Right ventricle myocardium superior (tissue), 1 donor: ENCODE measurements around the gene TNNI3. TPM values are rescaled to one million over a fixed set of nuclear protein-coding genes. Genes with fewer than 3 reads are reported as not detected.
A peak's percentile ranks its signal among the peaks of the same experiment; 100 is the strongest.
"Not testable (repeated sequence)": the region's sequence is repeated elsewhere in the genome, so short reads cannot be mapped to it uniquely, and the experiment has no call there.

Experiments
- ATAC-seq: fragments of 200-7000 bp; cut with Tn5 transposase; one replicate; pipeline ENCODE4 v1.9.1; 2020; ENCODE audit warnings: mild to moderate bottlenecking; ENCODE audit not compliant: poor library complexity
- DNase-seq: peaks from one replicate; pipeline ENCODE4 v3.0.0-alpha.2; 2020
- intact Hi-C: fragments of 100-400 bp; cut with DNase I; formaldehyde crosslinking; loops from one replicate; pipeline ENCODE4 v1.11.2; 2022
- long read RNA-seq: library from polyadenylated mRNA; unstranded; transcript quantifications from one replicate; pipeline ENCODE4 v2.0.0, GENCODE V29; 2021
- total RNA-seq: library from RNA; stranded (reverse); fragmentation: NEBNext Ultra II Directional; extraction: Animal tissue kit (Norgen Biotek cat#: 25700); gene quantifications from one replicate; pipeline ENCODE4 v1.2.1, GENCODE V29; 2021
- donor health status: DM: no; HTN: yes; CAD: no; lungs with severe emphysema.

TNNI3 gene
- total RNA-seq = 4,564 TPM
- long read RNA-seq, transcript TNNI3-202 (4 exons, 699 nt) = major isoform, 19 of 84 reads
- long read RNA-seq, transcript TNNI3-208 (2 exons, 525 nt) = minor isoform, 14 of 84 reads
- long read RNA-seq, partial matches to known transcripts = 19 of 84 reads
- long read RNA-seq, other reads (novel, unspliced or antisense) = 29 of 84 reads

DNA sequence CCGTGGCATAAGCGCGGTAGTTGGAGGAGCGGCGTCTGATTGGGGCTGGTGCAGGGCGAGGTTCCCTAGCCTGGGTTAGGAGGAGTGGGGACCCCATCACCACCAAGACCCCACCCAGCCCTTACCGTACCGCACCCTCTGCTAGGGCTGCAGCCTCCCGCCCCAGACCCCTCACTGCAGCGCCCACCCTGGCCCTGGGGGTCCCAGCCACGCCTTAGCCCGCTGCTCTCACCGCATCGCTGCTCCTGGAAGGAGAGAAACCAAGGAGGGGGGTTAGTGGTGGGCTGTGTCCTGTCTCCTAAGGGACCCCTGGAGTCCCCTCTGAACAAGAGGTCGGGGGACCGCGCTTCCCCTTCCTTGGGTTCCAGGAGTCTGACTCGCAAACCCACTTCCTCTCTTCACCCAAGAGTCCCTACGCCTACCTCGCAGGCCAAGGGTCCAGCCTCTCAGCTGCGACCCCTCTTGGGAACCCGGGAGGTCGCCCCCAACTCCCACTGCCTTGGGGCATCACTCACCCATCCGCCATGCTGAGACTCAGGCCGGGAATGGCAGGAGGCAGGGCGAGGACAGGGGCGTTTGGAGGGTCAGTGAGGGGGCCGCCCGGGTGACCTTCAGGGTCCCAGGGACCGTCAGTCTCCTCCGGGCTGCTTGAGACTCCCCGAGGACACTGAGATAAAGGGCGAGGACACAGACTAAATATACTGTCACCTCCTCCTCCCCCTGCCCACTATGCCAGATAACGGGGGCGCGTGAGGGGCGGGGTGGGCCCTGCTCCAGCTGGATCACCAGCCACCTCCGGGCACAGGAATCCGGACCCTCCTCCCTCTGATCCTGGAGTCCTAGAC lies at the start of gene TNNI3:
Gene TNNI3 (minus strand): TSS at position 669 of the 845 bp plus-strand sequence. CDS start 143 bp downstream, at position 526.
- DNase-seq = peak; percentile 76
- intact Hi-C loops = no loop called here
- ATAC-seq = peak; percentile 55

DNA sequence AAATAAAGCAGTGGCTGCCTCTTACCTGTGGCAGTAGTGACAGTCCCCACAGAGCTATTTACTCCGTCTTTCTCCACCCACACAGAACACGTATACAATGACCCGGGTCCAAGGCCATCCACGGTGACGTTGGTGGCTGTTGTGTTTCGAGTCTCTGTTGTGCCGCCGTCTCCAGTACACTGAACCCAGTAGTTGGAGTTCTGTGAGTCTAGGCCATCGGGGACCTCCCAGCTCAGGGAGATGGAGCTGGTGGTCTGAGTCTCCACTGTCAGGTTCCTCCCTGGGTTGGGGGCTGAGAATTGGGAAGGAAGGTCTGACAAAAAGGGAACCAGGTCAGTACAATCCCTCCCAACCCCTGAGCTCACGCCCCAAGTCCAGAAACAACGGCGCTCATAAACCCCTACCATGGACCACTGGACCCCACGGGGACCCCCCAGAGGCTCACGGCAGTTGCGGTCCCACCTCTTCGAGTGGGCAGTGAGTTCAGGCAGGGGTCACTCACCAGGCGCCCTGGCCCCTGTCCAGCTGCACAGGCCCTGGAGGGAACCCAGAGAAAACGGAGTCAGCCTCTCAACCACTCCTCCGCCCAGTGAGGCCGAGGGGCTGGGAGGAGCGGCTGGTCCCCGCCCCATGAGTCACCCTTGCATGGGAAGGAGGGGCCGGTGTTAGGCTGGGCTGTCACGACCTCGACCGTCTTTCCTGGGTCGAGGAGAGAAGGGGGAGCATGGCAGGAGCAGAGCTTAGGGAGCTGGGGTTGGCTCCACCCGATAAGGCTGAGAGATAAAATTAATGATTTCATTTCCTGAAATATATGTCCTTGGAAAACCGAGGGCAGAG lies 49.4 kb upstream of the TNNI3 start:
- DNase-seq (peak; percentile 83), ATAC-seq (peak; percentile 96)
- intact Hi-C loops = no loop called here

DNA sequence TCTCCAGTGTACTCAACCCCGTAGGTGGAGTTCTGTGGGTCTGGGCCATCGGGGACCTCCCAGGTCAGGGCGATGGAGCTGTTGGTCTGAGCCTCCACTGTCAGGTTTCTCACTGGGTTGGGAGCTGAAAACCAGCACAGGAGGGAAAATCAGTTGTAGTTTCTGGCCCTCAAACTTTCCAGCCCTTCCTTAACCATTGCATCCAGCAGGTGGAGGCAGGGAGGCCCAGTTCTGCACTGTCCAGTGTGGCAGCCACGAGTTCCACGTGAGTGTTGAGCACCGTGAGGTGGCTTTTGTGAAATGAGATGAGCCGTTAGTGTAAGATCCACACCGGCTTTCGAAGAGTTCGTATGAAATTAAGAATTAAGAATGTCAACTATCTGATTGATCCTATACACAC lies 44.7 kb upstream of the TNNI3 start:
- ATAC-seq, intact Hi-C loops, DNase-seq: not testable (repeated sequence)

DNA sequence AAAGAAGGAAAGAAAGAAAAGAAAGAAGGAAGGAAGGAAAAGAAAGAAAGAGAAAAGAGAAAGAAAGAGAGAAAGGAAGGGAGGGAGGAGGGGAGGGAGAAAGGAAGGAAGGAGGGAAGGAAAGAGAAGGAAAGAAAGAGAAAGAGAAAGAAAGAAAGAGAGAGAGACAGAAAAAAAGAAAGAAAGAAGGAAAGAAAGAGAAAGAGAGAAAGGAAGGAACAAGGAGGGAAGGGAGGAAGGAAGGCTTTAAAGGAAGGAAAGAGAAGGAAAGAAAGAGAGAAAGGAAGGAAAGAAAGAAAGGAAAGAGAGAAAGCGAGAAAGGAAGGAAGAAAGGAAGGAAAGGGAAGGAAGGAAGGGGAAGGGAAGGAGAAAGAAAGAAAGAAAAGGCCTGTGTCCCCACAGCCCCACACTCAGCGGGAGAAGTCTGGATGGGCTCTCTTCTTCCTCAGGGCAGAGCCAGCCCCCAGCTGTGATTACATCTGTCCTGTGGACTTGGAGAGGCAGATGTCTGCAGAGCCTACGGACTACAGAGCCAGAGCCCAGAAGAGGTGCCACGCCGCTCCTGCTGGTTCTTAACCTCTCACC lies 42.2 kb upstream of the TNNI3 start:
- ATAC-seq (no peak), DNase-seq (no peak)
- intact Hi-C loops = no loop called here

DNA sequence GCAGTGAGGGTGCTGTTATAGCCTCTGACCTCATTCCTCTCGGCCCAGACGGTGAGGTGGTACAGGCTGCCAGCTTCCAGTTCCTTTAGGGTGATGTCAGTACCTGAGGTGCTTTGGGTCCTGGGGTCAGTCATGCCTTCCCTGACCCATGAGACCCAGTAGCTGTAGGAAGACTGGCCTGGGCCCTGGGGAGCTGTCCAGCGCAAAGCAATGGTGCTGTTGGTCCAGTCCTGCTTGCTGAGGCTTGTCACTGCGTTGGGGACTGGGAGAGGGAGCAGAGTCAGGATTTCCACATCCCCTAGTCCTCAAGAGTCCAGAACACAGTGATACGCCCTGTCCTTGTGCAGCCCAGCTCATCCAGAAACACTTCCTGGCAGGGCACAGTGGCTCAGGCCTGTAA lies 41.1 kb upstream of the TNNI3 start:
- DNase-seq (no peak), ATAC-seq (no peak)
- intact Hi-C loops = no loop called here

DNA sequence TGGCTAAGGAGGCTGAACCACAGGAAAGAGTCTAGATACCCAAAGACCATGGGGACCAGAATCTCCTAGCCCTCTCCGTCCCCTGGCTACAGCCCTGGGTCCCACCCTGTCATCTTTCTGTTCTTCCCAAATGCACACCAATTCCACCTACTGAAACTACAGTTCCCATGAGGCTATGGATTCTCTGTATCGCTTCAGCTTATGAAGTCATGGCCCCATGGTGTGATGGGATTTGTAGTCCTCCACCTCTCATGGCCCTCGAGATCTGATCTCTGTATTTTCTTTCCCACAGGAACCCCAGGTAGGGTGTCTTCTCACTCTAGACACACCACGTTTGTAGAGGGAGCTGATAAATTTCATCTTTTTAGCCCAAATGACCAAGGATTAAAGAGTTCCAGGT lies 40.0 kb upstream of the TNNI3 start:
- no peak for ATAC-seq
- DNase-seq = no peak
- intact Hi-C loops = no loop called here

DNA sequence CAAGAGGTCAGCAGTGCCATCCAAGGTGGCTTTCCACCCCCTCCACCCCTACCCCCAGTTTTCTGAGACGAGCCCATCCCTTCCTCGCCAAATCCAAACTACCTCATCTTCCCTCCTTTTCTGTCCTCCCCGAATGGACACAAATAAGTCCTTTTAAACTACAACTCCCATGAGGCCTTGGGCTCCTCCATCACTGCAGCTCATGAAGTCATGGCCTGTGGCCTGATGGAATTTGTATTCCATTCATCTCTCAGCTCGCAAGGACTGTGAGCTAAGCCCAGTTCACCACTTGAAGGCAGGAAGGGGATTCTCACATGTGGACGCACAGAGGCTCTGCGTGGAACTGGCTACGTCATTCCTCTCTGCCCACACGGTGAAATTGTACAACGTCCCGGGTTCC lies 39.3 kb upstream of the TNNI3 start:
- intact Hi-C loops = no loop called here
- ATAC-seq = no peak
- DNase-seq = no peak

DNA sequence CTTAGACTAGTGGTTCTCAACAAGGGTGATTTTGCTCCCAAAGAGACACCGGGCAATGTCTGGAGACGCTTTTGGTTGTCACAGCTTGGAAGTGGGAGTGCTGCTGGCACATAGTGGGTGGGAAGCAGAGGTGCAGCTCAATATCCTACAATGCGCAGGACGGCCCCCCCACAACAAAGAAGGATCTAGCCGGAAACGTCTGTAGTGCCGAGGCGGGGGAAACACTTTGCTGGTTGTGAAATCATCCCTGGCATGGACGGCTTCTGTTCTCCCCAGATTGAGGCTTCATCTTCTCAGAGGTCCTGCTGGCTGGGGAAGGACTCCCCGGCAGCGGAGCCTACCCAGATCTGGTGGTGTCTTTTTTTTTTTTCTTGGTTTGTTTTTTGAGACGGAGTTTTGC lies 35.9 kb upstream of the TNNI3 start:
- no peak for ATAC-seq
- intact Hi-C loops = no loop called here
- DNase-seq = no peak

DNA sequence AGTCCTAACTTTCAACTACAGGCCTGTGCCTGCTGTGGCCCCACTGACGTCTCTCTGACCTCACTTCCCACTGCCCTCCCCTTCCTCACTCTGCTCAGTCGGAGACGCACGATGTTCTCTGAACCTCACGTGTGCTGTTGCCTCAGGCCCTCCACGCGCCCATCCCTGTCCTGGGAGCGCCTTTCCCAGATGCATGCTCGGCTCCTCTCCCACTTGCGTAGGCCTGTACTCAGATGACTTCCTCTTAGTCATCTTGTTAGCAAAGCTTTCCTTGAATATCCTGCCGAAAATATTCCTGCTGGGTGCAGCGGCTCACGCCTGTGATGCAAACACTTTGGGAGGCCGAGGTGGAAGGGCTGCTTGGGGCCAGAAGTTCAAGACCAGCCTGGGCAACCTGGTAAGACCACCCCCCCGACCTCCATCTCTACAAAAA lies 31.9 kb upstream of the TNNI3 start:
- ATAC-seq = no peak
- intact Hi-C loops = no loop called here
- no peak for DNase-seq

DNA sequence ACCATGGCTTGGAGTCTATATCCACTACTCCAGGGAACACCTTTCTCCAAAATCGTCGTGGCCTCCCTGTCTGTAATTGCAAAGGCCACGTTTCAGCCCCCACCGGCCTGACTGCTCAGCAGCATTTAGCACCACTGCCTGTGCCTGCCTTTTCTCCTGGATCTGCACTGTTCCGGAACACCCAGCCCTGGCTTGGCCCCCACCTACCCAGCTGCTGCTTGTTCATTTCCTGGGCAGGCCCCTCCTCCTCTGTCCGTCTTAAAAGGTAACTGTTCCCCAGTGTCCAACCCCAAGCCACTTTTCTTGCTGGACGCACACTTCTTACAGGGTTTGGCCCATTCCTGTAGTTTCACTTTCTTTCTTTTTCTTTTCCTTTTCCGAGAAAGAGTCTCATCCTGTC lies 31.1 kb upstream of the TNNI3 start:
- ATAC-seq (no peak), DNase-seq (no peak)
- intact Hi-C loops = no loop called here

DNA sequence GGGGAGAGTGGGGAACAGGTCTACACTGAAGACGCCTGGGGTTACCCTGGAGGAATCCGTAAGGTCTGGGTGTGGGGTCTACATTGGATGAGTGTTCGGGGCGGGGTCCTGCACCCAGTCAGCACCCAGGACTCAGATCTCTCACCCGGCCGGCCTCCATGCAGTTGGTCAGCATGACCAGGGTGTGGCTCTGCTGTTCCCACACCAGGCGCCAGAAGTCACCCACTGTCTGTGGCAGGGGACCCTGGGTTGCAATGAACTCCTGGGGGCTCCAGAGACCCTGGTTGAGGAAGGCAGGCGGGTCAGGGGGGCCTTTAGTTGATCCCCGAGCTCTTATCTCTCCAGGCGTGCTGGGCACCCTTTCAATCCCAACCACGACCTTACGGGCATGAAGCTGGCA lies 28.5 kb upstream of the TNNI3 start:
- intact Hi-C loops = no loop called here
- DNase-seq (no peak), ATAC-seq (no peak)

DNA sequence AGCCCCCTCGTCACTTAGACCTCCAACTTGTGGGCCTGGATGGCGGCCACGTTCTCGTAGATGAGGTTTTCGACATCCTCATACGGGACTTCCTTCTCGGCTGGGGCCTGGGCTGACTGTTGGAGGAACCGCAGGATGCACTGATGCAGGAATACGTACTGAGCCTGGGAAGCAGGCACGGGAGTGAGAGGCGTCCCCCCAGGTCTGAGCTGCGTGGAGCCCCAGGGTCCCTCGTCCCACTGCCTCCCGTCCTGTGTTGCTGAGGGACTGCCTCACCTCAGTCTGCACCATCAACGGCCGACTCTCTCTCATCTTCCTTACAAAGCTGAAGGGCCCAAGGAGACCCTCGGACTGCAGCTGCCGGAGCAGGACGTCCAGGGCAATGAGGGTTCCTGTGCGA lies 24.2 kb upstream of the TNNI3 start:
- intact Hi-C loops = no loop called here
- DNase-seq (no peak), ATAC-seq (no peak)

DNA sequence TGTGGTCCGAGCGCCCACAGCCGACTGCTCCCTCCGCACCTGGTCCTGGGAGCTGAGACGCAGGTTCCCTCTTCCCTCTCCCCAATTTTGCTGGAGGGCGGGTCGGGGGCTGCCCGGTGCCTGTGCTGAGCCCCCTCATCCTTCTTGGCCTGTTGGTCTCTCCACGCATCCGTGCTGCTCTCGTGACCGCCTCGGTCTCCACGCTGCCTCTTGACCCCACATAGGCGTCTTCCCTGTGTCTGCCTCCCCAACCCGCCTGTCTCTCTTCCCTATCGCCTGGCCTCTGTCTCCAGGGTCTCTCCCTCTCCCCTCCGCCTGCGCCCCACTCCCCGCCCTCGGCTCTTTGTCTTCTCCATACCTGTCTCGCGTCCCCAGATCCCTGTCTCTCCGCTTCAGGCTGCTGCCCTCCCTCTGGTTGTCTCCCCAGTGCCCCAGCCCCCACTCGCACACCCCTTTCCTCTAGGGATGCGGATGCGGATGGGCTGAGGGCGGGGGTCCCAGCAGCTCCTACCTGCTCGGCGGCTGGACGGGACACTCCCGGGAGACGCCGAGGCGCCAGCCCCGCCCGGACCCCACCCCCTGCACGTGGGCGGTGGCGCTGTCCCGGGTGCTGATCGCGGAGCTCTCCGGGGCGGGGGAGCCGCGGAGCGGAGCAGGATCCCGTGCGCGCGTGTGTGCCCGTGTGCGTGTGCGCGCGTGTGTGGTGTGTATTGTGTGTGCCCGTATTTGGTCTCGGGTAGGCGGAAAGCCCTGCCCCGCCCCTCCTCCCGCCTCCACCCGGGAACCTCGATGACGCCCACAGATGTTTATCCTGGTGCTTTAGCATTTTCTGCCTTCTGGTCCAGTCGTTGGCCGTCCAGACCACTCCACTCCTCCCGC lies 22.3 kb upstream of the TNNI3 start, which contains the start of gene SYT5:
Gene SYT5 (minus strand): TSS at position 684 of the 879 bp plus-strand sequence. CDS start 1,248 bp downstream, outside the sequence.
- DNase-seq (no peak), ATAC-seq (peak; percentile 87)
- intact Hi-C loops = no loop called here

DNA sequence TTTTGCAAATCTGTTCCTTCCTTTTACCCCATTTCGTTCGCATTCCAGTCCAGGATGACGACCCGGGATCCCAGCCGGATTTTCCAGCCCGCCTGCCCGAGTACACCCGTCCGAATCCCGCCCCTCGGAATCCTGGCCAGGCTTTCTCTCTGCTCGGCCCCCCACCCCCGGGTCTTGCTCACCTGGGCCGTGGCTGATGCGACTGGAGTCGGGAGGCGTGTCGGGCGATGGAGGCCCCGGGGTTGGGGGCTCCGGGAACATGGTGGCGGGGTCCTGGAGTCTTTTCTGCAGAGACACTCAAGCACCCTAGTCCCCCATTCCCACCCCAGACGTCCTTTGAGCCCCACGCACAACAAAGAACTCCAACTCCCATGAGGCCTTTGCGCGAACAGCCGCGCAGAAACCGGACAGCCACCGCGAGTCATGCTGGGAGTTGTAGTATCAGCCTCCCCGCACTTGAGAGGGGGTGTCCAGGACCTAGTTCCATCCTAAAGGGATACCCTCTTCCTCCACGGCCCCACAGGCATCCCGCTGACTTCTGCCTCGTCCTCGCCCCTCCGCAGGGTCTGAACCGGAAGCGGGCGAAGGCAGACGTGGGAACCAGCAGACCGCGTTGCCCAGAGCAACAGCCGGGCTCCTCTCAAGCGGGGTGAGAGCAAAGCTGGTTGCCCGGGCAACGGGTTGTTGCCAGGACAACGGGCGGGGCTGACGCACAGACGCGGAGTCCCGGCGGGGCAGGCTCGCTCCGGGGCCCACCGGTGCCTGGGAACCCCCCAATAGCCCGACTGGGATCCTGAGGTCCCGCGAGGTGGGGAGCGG lies 21.5 kb upstream of the TNNI3 start:
- intact Hi-C loops = no loop called here
- peak; percentile 76 for DNase-seq
- ATAC-seq = peak; percentile 79

DNA sequence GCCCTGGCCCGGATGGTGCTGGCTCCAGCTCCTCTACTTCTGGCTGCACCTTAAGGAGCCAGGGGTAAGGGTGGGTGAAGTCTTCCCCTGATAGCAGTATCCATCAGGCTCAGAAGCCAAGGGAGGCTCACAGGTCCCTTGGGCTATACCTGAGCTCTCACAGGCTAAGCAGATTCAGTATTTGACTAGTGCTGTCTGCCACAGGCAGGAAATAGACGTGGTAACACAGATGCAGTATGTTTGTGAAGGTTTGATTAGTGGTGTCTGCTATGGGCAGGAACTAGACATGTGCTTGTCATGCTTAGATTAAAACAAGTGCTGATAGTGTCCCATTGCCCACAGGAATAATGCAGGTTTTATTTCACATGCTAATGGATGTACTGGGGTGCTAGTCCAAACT lies 18.5 kb upstream of the TNNI3 start:
- intact Hi-C loops = no loop called here
- no peak for ATAC-seq
- no peak for DNase-seq

DNA sequence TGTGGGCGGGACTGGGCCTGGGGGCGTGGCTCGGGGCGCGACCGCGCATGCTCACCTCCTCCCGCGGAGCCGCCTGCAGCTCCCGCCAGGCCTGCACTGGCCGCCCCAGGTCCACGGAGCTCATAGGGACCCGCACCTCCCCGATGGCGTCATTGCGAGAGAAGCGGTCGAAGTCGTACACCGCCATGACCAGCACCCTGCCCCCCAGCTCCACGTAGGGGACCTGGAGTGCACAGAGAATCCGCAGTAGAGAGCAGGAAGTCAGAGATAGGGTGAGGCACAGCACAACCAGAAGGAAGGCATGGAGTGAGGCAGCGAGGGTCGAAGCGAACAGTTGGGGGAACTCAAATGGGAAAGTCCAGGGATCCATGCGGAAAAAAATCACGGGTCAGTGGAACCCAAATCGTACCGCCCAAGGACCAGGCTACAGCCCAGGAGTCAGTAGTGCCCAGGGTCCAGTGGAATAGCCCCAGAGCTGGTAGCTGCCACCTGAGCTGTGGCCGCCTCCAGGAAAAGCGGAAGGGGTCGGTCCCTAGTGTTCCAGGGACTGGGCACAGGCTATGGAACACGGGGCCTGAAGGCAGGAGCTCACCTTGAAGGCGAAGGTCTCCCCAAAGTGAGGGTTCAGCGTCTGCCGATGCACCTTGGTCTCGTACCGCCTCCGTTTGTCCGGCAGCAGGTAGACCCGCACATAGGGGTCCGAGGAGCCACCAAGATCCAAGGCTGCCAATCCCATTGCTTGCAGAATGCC lies 17.8 kb upstream of the TNNI3 start:
- intact Hi-C loops = no loop called here
- DNase-seq (no peak), ATAC-seq (no peak)
